Uterus (tissue), 4 donors: ENCODE data around the gene CD302. TPM values are rescaled to one million over a fixed set of nuclear protein-coding genes. Genes with fewer than 3 reads are reported as not detected.
"Not testable (repeated sequence)": the region's sequence is repeated elsewhere in the genome, so short reads cannot be mapped to it uniquely, and the experiment has no call there.

Experiments used
- DNase-seq, 2 donors: peaks; one replicate each; pipeline ENCODE4 v3.0.0-alpha.2; 2019 to 2020
- H3K27ac ChIP-seq, 2 donors: fragments of 200-600 bp; sonication (generic); 1 replicate in 1 of 2; 2 replicates in 1 of 2; pipeline ENCODE4 v1.5.1; 2016 to 2018
- H3K27me3 ChIP-seq, 2 donors: fragments of 200-600 bp; sonication (generic); one replicate each; pipeline ENCODE4 v1.5.1; 2018 to 2019; ENCODE audit warnings: control low read depth in 1 of 2
- H3K36me3 ChIP-seq, 2 donors: fragments of 200-600 bp; sonication (generic); one replicate each; pipeline ENCODE4 v1.5.1; 2019; ENCODE audit warnings: control low read depth in 1 of 2
- H3K4me1 ChIP-seq, 2 donors: fragments of 200-600 bp; sonication (generic); one replicate each; pipeline ENCODE4 v1.5.1; 2018 to 2019; ENCODE audit warnings: control low read depth in 1 of 2
- H3K4me3 ChIP-seq, 2 donors: fragments of 200-600 bp; sonication (generic); 1 replicate in 1 of 2; 2 replicates in 1 of 2; pipeline ENCODE4 v1.5.1; 2018 to 2019; ENCODE audit warnings: mild to moderate bottlenecking in 1 of 2
- H3K9me3 ChIP-seq, 2 donors: fragments of 200-600 bp; sonication (generic); one replicate each; pipeline ENCODE4 v1.5.1; 2019; ENCODE audit warnings: control low read depth in 1 of 2
- CTCF ChIP-seq, 4 experiments: fragments of 200-600 bp in 2 of 4; fragments of 450-650 bp in 2 of 4; sonication (generic) in 2 of 4; IDR thresholded peaks; one replicate each; pipeline ENCODE4 v1.5.1; 2016 to 2019; ENCODE audit warnings: antibody characterized with exemption in 4 of 4, mild to moderate bottlenecking in 2 of 4, moderate library complexity in 1 of 4
- POLR2A ChIP-seq, 2 donors: fragments of 450-650 bp; IDR thresholded peaks; one replicate each; pipeline ENCODE4 v1.6.1; 2016; ENCODE audit warnings: antibody characterized with exemption in 2 of 2, mild to moderate bottlenecking in 1 of 2, moderate library complexity in 1 of 2
- intact Hi-C: fragments of 100-400 bp; cut with DNase I; formaldehyde crosslinking; loops from one replicate; pipeline ENCODE4 v1.15.1; 2023; ENCODE audit warnings: low total_unique reads
- total RNA-seq, 4 donors: library from RNA; depleted of rRNA in 3 of 4; stranded (reverse); fragments of >200 nt in 3 of 4; gene quantifications; one replicate each; pipeline versions ENCODE4 v1.1.0 to v1.2.4, GENCODE V29; 2014 to 2023
- donor health status: DM: yes; HTN: yes; CAD: no.

Gene CD302
- total RNA-seq, 4 donors from 2014 or later, result 31.8 to 103 (median 45.5) TPM

GRCh38 chr2:159786938-159787337, 11.1 kb downstream of the CD302 start:
- H3K4me1 ChIP-seq, result peaks cover 0 to 6% of the 10 kb centered on the region in 2 donors
- no peaks in the 10 kb centered on the region for H3K27me3 ChIP-seq
- H3K4me3 ChIP-seq, result no peak overlapping the region
- DNase-seq, result no peak
- H3K36me3 ChIP-seq, result no peaks in the 10 kb centered on the region
- intact Hi-C loops, result no loop called here
- TF ChIP-seq CTCF (IDR thresholded peaks at IDR 0.05) (no peak), POLR2A (IDR thresholded peaks at IDR 0.05) (no peak)
- no peaks in the 10 kb centered on the region for H3K9me3 ChIP-seq
- no peak overlapping the region for H3K27ac ChIP-seq

- Histone ChIP-seq H3K27ac (no peak overlapping the region), H3K27me3 (no peaks in the 10 kb centered on the region), H3K9me3 (no peaks in the 10 kb centered on the region), H3K4me1 (peaks cover 0 to 6% of the 10 kb centered on the region in 2 donors), H3K36me3 (no peaks in the 10 kb centered on the region), H3K4me3 (no peak overlapping the region)
- no peak for DNase-seq
- no peak for TF ChIP-seq CTCF (IDR thresholded peaks at IDR 0.05)
- no peak for TF ChIP-seq POLR2A (IDR thresholded peaks at IDR 0.05)
- intact Hi-C loops, result no loop called here
Measured at GRCh38 chr2:159785195-159785594, 12.8 kb downstream of the CD302 start.

GRCh38 chr2:159784744-159785143, 13.3 kb downstream of the CD302 start:
- H3K27ac ChIP-seq, intact Hi-C loops, H3K4me3 ChIP-seq, DNase-seq, H3K27me3 ChIP-seq, H3K36me3 ChIP-seq, H3K9me3 ChIP-seq, H3K4me1 ChIP-seq: not testable (repeated sequence)

GRCh38 chr2:159783556-159783955, 14.5 kb downstream of the CD302 start:
- Histone ChIP-seq H3K4me1 (peaks cover 0 to 6% of the 10 kb centered on the region in 2 donors), H3K4me3 (no peak overlapping the region), H3K36me3 (no peaks in the 10 kb centered on the region), H3K27ac (no peak overlapping the region), H3K27me3 (no peaks in the 10 kb centered on the region), H3K9me3 (no peaks in the 10 kb centered on the region)
- no peak for DNase-seq
- intact Hi-C loops, result no loop called here
- no peak for TF ChIP-seq POLR2A (IDR thresholded peaks at IDR 0.05)
- TF ChIP-seq CTCF (IDR thresholded peaks at IDR 0.05), result no peak

- Histone ChIP-seq H3K27me3 (no peaks in the 10 kb centered on the region), H3K27ac (no peak overlapping the region), H3K36me3 (no peaks in the 10 kb centered on the region), H3K4me1 (no peaks in the 10 kb centered on the region), H3K4me3 (no peak overlapping the region), H3K9me3 (no peaks in the 10 kb centered on the region)
- intact Hi-C loops, result no loop called here
- TF ChIP-seq POLR2A (IDR thresholded peaks at IDR 0.05), result no peak
- TF ChIP-seq CTCF (IDR thresholded peaks at IDR 0.05), result no peak
- DNase-seq, result no peak
Measured at GRCh38 chr2:159776321-159776720, 21.7 kb downstream of the CD302 start.

DNA sequence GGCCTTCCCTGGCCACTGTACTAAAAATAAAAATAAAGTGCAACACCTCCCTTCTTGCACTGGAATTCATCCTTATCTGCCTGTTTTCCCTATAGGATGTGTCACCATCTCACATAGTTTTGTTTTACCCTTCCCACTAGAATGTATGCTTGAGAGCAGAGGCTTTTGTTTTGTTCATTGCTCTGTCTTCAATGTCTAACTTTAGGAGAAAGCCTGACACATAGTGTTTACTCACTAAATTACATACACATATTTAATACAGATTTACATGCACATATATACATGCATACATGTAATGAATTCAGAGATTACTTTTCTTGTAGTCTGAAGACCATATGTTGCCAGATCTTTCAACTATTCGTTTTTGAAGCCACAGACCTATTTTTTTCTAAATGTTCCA, 23.0 kb downstream of the CD302 start:
- no peaks in the 10 kb centered on the region for H3K36me3 ChIP-seq
- H3K27me3 ChIP-seq, result no peaks in the 10 kb centered on the region
- TF ChIP-seq POLR2A (IDR thresholded peaks at IDR 0.05) (no peak), CTCF (IDR thresholded peaks at IDR 0.05) (no peak)
- H3K9me3 ChIP-seq, result no peaks in the 10 kb centered on the region
- no peak overlapping the region for H3K4me3 ChIP-seq
- no peaks in the 10 kb centered on the region for H3K4me1 ChIP-seq
- no peak for DNase-seq
- no peak overlapping the region for H3K27ac ChIP-seq
- intact Hi-C loops, result no loop called here
